ENCODE results near the gene ERICH4.
"Not testable (repeated sequence)": the region's sequence is repeated elsewhere in the genome, so short reads cannot be mapped to it uniquely, and the experiment has no call there.

The ERICH4 gene

GRCh38 chr19:41415154-41415571, 27.8 kb upstream of the ERICH4 start:
- DNase-seq: no peak

- DNase-seq: no peak
These were observed 26.7 kb upstream of the ERICH4 start for GRCh38 chr19:41416194-41416674.

GRCh38 chr19:41420101-41420880, 22.7 kb upstream of the ERICH4 start:
- DNase-seq: no peak

- DNase-seq: no peak
These were observed 21.6 kb upstream of the ERICH4 start for GRCh38 chr19:41421314-41421713.

- no peak for DNase-seq
These were observed 21.0 kb upstream of the ERICH4 start for GRCh38 chr19:41421973-41422372.

- no peak for DNase-seq
These were observed 20.5 kb upstream of the ERICH4 start for GRCh38 chr19:41422456-41422855.

- DNase-seq: no peak
These were observed 20.0 kb upstream of the ERICH4 start for GRCh38 chr19:41422955-41423354.

GRCh38 chr19:41424335-41425173, 18.4 kb upstream of the ERICH4 start:
- no peak for DNase-seq

- no peak for DNase-seq
These were observed 17.5 kb upstream of the ERICH4 start for GRCh38 chr19:41425174-41426115.

GRCh38 chr19:41426116-41426841, 16.7 kb upstream of the ERICH4 start:
- DNase-seq: no peak

GRCh38 chr19:41426952-41427646, 15.9 kb upstream of the ERICH4 start, which contains the start of gene B3GNT8:
TSS of gene B3GNT8 (minus strand) at chr19:41427374. CDS start at chr19:41426778, 596 bp downstream.
- peak; percentile 67 for DNase-seq

- DNase-seq: peak; percentile 15
These were observed 15.1 kb upstream of the ERICH4 start for GRCh38 chr19:41427647-41428480.

GRCh38 chr19:41428481-41428859, 14.5 kb upstream of the ERICH4 start:
- peak; percentile 10 for DNase-seq

- DNase-seq: no peak
These were observed 12.0 kb upstream of the ERICH4 start for GRCh38 chr19:41430922-41431321.

GRCh38 chr19:41431426-41432386, 11.2 kb upstream of the ERICH4 start:
- DNase-seq: peak; percentile 28

- DNase-seq: no peak
These were observed 9.8 kb upstream of the ERICH4 start for GRCh38 chr19:41433171-41433570.

GRCh38 chr19:41434450-41434849, 8.5 kb upstream of the ERICH4 start:
- no peak for DNase-seq

- DNase-seq: not testable (repeated sequence)
These were observed 7.6 kb upstream of the ERICH4 start for GRCh38 chr19:41435376-41435775.

All from fibroblast of skin of right biceps (primary cell).